Stimulated activated CD4-positive, alpha-beta T cell treated with anti-CD3 and anti-CD28 coated beads, Interleukin-15, amount 100 ng/mL, for 24 hours (primary cell): ENCODE results near the gene MAGEA3.
"Not testable (repeated sequence)": the region's sequence is repeated elsewhere in the genome, so short reads cannot be mapped to it uniquely, and the experiment has no call there.

Experiments
- DNase-seq: peaks from one replicate; pipeline ENCODE4 v3.0.0-alpha.2; 2020

Gene MAGEA3

DNA sequence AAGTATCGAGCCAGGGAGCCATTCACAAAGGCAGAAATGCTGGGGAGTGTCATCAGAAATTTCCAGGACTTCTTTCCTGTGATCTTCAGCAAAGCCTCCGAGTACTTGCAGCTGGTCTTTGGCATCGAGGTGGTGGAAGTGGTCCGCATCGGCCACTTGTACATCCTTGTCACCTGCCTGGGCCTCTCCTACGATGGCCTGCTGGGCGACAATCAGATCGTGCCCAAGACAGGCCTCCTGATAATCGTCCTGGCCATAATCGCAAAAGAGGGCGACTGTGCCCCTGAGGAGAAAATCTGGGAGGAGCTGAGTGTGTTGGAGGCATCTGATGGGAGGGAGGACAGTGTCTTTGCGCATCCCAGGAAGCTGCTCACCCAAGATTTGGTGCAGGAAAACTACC lies 37.9 kb downstream of the MAGEA3 start:
- DNase-seq = not testable (repeated sequence)

GRCh38 chrX:152738560-152738959 lies 40.0 kb downstream of the MAGEA3 start:
- no peak for DNase-seq
